HG03060 (cell line): Measurements from ENCODE around the gene BCAT1.
"Not testable (repeated sequence)": the region's sequence is repeated elsewhere in the genome, so short reads cannot be mapped to it uniquely, and the experiment has no call there.

Experiments
- ATAC-seq: cut with Tn5 transposase; IDR thresholded peaks from one replicate; pipeline ENCODE4 v1.9.1; 2021; ENCODE audit warnings: low read depth, moderate number of reproducible peaks; ENCODE audit not compliant: unreplicated experiment

Gene BCAT1

DNA sequence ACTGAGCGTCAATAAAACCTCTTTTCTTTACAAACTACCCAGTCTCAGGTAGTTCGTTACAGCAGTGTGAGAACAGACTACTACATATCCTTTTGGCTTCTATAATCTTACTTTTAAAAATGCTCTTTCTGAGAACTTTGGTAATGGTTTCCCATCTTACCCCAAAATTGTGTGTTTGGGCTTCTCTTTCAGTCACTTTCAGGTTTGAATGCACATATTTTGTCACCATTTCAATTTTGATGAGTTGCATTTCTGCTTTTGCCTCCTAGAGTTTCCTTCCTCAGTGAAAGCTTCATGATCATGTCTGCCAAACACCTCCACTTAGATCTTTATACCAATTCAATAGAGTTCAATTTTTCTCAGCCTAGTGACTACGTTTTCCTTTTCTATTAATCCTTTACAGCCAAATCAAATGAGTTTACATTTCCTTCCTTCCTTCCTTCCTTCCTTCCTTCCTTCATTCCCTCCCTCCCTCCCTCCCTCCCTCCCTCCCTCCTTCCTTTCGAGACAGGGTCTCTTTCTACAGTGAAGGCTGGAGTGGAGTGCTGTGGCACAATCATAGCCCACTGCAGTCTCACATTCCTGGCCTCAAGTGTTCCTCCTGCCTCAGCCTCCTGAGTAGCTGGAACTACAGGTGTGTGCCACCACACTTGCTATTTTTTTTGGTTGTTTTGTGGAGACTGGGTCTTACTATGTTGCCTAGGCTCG, 124.9 kb downstream of the BCAT1 start:
- no peak for ATAC-seq

GRCh38 chr12:24822121-24822899, 126.6 kb downstream of the BCAT1 start:
- peak; percentile 64 for ATAC-seq

DNA sequence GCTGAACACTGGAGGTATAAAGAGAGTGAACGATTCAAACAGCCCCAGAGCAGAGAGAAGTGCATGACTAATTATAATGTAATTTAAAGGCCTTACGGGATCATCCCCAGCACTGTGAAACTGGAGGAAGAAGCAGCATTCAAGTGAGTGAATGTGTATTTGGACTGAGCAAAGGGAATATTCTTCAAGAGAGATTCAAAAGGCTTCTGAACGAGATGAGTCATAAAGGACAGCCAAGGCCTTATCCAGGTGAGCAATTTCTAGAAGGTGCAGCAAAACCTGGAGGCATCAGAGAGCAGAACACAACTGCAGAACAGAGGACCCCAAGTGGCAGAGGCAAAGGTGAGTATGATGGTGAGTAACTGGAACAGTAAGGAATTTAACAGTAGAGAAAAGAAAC, 127.2 kb downstream of the BCAT1 start:
- no peak for ATAC-seq

DNA sequence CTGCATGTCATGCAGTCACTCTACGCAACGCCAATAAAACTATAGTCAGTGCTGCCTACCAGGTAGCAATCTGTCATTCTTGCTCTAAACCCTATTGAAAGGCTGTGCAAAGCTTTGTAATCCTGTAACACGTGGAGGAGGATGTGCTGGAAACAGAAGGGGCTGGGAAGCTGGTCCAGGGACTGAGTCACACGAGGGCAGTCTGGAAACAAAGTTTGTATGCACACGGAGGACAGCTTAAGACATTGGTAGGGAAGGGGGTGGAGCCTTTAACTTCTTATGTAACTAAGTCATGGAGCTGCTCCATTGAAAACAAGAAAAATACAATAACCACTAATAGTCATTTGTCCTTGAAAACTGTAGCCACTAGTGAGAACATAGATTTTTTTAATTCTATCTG, 128.0 kb downstream of the BCAT1 start:
- no peak for ATAC-seq

DNA sequence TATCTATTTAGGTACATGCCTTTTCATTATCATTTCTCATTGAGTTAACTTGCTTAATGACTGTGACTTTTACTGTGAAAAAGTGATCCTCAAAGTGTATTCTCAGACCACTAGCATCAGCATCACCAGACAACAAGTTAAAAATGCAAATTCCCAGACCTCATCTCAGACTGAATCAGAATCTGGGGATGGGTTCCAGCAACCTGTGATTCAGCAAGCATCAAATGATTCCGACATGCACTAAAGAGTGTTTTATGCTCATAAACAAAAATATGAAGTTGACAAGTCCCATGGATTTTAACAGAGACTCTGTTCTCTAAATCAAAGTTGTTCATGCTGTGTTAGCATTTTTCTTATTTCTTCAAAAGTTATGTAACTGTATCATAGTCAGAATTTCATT, 130.6 kb downstream of the BCAT1 start:
- no peak for ATAC-seq

- ATAC-seq: peak; percentile 20
Measured at GRCh38 chr12:24815114-24815423, 133.8 kb downstream of the BCAT1 start.

- peak; percentile 77 for ATAC-seq
Measured at GRCh38 chr12:24814379-24815113, 134.4 kb downstream of the BCAT1 start.

DNA sequence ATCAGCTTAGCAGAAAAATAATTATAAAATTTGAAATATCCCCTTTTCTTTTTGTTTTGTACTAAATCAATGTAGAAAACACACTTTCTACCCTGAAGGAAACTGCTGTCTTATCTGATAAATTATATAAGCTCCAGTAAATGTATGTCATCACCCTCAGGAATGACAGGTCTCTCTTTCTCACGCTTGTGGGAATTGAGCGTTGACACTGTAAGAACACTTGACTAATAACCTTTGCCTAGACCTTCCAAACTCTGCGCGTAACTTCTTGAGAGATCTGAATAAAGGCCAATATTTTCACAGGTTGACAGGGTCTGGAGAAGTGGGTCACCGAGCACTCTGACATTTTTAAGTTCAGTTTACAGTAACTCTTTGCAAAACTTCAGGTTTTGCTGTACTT, 138.5 kb downstream of the BCAT1 start:
- ATAC-seq: no peak

DNA sequence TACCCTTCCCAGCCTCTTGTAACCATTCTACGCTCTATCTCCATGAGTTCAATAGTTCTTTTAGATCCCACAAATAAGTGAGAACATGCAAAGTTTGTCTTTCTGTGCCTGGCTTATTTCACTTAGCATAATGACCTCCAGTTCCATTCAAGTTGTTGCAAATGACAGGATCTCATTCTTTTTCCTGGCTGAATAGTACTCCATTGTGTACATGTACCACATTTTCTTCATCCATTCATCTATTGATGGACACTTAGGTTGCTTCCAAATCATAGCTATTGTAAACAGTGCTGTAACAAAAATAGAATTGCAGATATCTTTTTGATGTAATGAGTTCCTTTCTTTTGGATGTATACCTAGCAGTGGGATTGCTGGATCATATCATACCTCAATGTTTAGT, 139.6 kb downstream of the BCAT1 start:
- not testable (repeated sequence) for ATAC-seq

DNA sequence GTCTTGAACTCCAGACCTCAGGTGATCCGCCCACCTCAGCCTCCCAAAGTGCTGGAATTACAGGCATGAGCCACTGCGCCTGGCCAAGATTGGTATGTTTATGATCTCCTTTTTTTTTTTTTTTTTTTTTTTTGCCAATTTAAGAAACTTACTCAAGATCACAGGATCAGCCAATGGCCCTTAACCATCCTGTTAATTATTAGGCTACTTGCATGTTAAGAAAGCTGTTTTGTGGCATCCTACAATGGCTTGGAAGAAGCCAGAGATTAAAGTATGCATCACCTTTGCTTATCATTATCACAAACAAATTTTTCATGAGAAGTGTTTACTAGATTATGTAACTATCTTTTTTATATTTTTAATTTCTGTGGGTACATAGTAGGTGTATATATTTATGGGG, 140.2 kb downstream of the BCAT1 start:
- ATAC-seq: no peak

DNA sequence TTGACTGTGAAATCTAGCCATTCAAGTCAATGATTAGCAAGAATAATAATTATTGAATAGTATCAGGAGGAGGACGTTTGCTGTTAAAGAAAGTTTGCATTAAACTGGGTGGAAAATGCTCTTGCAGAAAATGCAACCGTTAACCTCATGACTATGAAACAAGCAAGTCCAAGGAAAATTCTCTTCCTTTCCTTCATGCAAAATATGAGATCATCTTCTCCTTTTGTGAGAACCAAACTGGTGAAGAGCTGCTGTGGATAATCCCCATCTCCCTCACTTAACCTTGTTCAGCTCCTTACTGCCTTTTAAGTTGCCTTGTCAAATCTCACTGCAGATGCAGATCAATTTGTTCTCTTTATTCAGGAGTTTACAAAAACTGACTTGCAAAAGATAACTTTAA, 142.5 kb downstream of the BCAT1 start:
- no peak for ATAC-seq

- no peak for ATAC-seq
Measured at GRCh38 chr12:24803430-24804245, 145.3 kb downstream of the BCAT1 start.

DNA sequence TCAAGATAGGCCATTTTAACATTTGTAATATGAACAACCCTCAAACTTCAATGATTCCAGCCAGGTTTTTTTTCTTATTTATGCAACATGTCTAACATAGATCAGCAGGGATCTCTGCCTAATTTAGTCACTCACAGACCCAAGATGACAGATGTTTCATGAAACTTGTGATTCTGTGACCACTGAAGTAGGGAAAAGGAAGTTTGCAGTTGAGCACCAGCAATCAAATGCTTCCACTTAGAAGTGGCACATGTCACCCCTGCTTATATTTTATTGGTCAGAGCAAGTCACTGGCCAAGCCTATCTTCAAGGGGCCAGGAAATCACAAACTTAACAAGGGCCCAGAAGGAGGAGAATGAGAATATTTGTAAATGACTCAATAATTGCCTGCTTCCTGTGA, 150.6 kb downstream of the BCAT1 start:
- peak; percentile 85 for ATAC-seq

DNA sequence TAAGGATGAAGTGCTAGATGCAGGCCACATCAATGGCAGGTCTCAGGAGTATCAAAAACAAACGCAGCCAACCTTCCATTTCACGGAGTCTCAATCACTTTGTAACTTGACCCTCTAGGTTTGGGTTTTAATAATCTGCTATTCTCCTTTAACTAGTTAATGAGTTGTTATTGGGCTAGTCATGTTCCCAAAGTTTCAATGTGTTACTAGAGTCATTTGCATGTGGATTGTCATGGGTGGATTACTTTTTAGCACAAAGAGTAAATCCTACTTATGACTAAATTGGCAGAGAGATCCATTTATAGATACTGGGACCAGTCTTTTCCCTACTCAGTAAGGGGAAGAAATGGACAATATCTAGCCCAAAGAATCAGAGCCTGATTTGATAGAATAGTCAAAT, 151.0 kb downstream of the BCAT1 start:
- no peak for ATAC-seq

DNA sequence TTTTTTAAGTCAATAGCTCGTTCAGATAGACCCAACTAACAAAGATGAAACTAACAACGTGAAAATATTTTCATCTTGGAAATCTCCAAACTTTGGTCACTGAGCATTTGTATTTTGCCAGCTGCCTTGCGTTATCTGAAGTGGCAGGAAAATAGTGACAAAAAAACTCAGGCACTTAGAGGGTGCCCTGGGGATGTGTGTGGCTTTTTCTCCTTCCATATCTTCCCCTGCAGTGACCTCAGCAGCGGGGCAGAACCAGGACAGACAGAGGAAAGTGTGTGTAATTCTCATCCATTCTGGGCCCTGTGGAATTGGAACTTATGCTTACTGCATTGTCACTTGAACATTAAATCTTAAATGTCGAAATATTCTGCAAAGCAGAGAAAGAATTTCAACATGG, 152.0 kb downstream of the BCAT1 start:
- ATAC-seq: no peak

DNA sequence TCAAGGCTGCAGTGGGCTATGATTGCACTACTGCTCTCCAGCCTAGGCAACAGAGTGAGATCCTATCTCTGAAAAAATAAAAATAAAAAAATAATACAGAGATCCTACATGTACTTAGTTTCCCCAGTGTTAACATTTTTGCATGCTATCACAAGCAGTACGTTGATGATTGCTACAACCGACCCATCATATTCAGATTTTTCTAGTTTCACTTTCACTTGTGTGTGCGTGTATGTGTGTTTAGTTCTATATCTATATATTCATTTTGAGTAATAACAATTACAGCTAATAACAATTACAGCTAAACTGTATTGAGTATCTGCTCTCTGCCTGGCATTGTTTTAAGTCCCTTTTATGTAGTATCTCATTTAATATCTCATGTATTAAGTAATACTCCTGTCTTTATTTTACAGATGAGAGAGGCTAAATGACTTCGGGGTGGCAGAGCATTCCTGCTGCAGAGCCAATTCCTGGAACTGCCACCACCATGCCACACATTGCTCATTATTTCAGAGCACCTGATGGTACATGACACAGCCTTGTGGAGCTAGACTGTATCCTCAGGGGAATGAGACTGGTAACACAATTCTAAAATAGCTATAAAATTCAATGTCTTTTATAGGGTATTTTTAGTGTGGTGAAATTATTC, 153.1 kb downstream of the BCAT1 start:
- ATAC-seq: no peak

DNA sequence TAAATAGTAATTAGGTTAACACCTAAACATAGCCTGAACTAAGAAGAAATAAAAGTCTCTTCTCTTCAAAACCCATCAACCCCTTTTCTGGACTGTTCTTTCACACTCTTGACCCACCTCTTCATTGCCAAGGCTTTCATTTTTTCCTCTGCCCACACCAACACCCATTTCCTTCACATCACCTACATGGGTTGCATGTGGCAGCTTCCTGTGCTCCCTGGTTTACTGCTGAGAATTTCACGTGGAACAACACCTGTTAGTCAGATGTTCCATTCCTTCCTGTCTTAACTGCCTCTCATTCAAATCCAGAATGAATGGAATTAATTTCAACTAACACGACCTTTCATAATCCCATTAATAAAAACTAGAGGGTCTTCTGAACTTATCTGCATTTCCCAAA, 157.3 kb downstream of the BCAT1 start:
- no peak for ATAC-seq

DNA sequence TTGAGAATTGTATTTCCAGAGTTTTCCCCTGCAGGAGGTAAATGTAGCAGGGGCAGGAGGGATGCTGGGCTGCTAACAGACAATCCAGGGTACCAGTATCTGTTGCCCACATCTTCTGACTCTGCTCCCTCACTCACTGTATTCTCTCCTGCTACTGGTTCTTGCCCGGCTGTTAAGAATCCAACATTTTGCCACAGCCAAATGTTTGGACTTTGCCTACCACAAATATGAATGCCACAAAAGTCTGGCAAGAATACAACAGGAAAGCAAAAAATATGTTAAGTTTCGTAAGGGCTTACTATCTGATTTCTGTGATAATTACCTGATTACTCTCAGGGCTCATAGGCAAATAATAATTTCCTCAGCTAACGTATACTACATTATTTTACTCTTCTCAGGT, 160.0 kb downstream of the BCAT1 start:
- ATAC-seq: no peak

DNA sequence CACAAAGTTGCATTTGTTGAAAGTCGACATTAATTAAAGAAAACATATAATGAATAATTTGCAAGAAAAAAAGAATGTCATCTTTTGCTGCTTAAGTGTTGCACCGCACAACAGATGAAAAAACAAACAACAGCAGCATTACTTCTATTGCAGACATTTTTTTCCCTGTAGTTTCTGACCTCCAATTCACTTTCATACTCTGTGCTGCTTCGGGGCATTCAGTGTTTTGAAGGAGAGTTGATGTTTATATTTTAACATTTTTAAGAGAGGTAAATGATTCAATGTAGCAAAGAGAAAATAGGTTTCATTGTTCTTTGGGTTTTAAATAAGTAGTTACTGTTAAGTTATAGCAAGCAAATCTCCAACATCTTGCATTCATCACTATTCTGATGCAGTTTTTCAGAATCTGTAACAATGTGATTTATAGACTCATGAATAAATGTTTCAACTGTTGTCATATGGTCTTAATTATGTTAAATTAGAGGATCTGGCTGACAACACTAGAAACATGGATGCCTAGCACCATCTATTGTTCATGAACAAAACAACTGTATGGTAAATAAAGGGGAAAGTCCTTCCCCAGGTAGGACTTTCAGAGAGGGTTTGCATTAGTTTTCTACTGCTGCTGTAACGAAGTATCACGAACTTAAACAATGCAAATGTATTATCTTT, 168.1 kb downstream of the BCAT1 start:
- no peak for ATAC-seq
